G401 (cell line): ENCODE results near the gene AREG. TPM values are rescaled to one million over a fixed set of nuclear protein-coding genes. Genes with fewer than 3 reads are reported as not detected.
"Not testable (repeated sequence)": the region's sequence is repeated elsewhere in the genome, so short reads cannot be mapped to it uniquely, and the experiment has no call there.

Experiments
- DNase-seq: peaks from one replicate; pipeline ENCODE4 v3.0.0-alpha.2; 2015; ENCODE audit warnings: low spot score
- in situ Hi-C: cut with HindIII; loops from 2 replicates; pipeline ENCODE4 v1.10.0; 2016; ENCODE audit warnings: low sequenced_read_pairs, mixed read lengths
- total RNA-seq: library from RNA; depleted of rRNA; stranded (reverse); fragments of >200 nt; shearing (Covaris generic); gene quantifications from 2 replicates; pipeline ENCODE4 v1.2.3, GENCODE V29; 2014; rRNA removed

AREG gene
- total RNA-seq = not detected in 2 replicates

- in situ Hi-C loops = no loop called here
- no peak for DNase-seq
Measured at GRCh38 chr4:74444891-74445642, at the start of gene AREG. Gene AREG (plus strand): TSS chr4:74445136. CDS start chr4:74445346, 210 bp downstream.

- no peak for DNase-seq
- in situ Hi-C loops = no loop called here
Measured at GRCh38 chr4:74395633-74396032, 49.3 kb upstream of the AREG start.

- in situ Hi-C loops = no loop called here
- no peak for DNase-seq
Measured at GRCh38 chr4:74397748-74398426, 47.0 kb upstream of the AREG start.

- in situ Hi-C loops, DNase-seq: not testable (repeated sequence)
Measured at GRCh38 chr4:74398894-74399589, 45.9 kb upstream of the AREG start.

- in situ Hi-C loops = no loop called here
- DNase-seq = no peak
Measured at GRCh38 chr4:74400395-74400794, 44.5 kb upstream of the AREG start.

GRCh38 chr4:74402692-74403456 is 42.1 kb upstream of the AREG start:
- no peak for DNase-seq
- in situ Hi-C loops = no loop called here

- in situ Hi-C loops = no loop called here
- no peak for DNase-seq
Measured at GRCh38 chr4:74407891-74408290, 37.0 kb upstream of the AREG start.

- in situ Hi-C loops = no loop called here
- no peak for DNase-seq
Measured at GRCh38 chr4:74408639-74409038, 36.3 kb upstream of the AREG start.

GRCh38 chr4:74410272-74410671 is 34.7 kb upstream of the AREG start:
- in situ Hi-C loops = no loop called here
- DNase-seq = no peak

GRCh38 chr4:74412225-74412624 is 32.7 kb upstream of the AREG start:
- in situ Hi-C loops = no loop called here
- no peak for DNase-seq

GRCh38 chr4:74413265-74413664 is 31.7 kb upstream of the AREG start:
- in situ Hi-C loops = no loop called here
- DNase-seq = no peak

GRCh38 chr4:74414149-74414809 is 30.7 kb upstream of the AREG start:
- DNase-seq = no peak
- in situ Hi-C loops = no loop called here

GRCh38 chr4:74415602-74416300 is 29.2 kb upstream of the AREG start:
- in situ Hi-C loops = no loop called here

GRCh38 chr4:74418063-74418670 is 26.8 kb upstream of the AREG start:
- no peak for DNase-seq
- in situ Hi-C loops = no loop called here

More at GRCh38 chr4:74415602-74416300, 29.2 kb upstream of the AREG start:
- DNase-seq = no peak

GRCh38 chr4:74420863-74421262 is 24.1 kb upstream of the AREG start:
- DNase-seq = no peak
- in situ Hi-C loops = no loop called here

GRCh38 chr4:74423104-74423503 is 21.8 kb upstream of the AREG start:
- in situ Hi-C loops = no loop called here
- DNase-seq = no peak

- in situ Hi-C loops = no loop called here
- no peak for DNase-seq
Measured at GRCh38 chr4:74424111-74424510, 20.8 kb upstream of the AREG start.

- no peak for DNase-seq
Measured at GRCh38 chr4:74426101-74426500, 18.8 kb upstream of the AREG start.

More at GRCh38 chr4:74426101-74426500, 18.8 kb upstream of the AREG start:
- in situ Hi-C loops = no loop called here
